GM15510 (cell line): ENCODE data around the gene OR51F2.

ENCODE experiments used
- POLR2A ChIP-seq: IDR thresholded peaks from 3 replicates; pipeline ENCODE4 v1.6.1; 2011; ENCODE audit warnings: borderline replicate concordance; ENCODE audit not compliant: insufficient read length; ENCODE audit errors: extremely low read depth

Gene OR51F2

DNA sequence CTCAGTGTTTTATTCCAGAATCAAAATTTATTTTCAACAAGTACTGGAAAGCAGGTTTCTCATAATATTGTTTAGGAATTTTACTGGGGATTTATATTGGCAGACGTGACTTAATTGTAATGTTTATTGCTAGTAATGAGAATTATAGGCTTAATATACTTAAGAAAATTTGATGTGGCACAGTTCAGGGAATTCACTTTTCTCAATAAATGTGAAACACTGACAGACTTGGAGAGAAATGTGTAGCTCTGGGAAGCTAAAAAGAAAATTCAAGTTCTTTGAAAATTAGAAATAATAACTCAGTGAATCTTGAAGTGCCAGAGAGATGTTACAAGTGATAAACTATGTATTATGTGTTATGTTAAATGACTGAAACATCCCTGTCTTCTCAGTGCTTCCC, at the start of gene OR51F2:
TSS of gene OR51F2 (plus strand) at position 301 of the 400 bp plus-strand sequence. CDS start 101 bp downstream, outside the sequence.
- TF ChIP-seq POLR2A, result no peak

DNA sequence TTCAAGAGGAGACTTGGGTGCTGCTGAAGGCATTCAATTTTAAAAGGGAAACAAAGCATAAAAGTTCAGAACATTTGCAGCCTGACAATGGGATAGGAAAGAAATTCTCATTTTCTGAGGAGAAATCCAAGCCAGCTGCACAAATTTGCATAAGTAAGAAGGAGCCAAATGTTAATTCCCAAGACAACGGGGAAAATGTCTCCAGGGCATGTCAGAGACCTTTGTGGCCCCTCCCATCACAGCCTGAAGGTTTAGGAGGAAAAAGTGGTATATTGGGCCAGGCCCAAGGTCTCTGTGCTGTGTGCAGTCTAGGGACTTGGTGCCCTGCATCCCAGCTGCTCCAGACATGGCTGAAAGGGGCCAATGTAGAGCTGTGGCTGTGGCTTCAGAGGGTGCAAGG, 38.7 kb upstream of the OR51F2 start:
- TF ChIP-seq POLR2A, result no peak

DNA sequence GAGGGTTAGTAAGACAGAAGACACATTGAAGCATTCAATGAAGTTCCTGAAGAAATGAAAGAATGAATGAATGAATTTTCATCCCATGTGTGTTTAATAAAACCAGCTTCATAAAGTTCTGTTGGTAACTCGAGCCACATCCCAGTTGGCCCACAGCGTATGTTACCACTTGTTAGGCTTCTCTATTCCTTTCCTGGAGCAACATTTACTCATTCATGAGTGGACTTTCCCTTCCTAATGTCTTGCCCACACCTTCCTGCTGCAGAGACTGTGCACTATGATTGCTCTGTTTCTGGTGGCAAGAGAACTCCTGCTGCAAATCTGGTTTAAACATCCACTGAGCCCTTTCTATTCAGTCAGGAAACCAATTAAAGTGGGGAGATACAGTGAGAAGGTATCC, 23.9 kb upstream of the OR51F2 start:
- TF ChIP-seq POLR2A, result no peak

DNA sequence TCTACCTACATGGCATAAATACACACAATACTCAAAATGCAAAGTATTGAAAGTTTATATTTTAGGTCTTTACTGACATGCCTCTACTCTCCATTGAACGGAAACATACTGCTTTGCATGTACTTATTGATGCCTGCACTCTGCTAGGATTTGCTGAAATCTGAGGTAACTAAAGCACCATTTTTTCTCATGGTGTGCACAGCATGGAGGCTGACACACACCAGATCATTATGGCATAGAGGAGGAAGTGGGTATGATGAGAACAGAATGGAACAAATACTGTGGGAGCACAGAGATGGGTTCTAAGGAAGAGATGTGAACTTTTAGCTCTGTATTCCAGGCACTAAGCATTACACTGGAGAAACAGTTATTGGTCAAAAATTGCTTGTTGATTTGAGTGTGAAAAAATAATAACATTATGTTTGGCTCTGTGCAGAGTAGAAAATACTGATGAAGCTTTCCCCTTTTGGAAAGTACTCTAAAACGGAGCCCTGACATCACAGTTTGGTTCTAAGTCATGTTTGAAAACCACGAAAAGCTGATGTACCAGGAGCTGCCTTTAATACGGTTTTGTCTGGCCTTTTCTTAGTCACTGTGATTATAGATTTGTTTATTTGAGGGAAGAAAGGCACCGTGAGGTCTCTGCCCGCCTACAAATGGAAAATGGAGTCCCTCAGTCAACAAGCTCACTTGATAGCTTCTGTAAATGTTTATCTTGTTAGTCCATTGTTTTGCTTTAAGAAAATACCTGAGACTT, 22.5 kb upstream of the OR51F2 start:
- no peak for TF ChIP-seq POLR2A

GRCh38 chr11:4804280-4804679, 16.8 kb upstream of the OR51F2 start, which contains the start of gene OR52R1:
OR52R1 (minus strand) TSS chr11:4804380; CDS start chr11:4804380, 0 bp downstream.
- no peak for TF ChIP-seq POLR2A

GRCh38 chr11:4808476-4808875, 12.6 kb upstream of the OR51F2 start:
- TF ChIP-seq POLR2A, result no peak

DNA sequence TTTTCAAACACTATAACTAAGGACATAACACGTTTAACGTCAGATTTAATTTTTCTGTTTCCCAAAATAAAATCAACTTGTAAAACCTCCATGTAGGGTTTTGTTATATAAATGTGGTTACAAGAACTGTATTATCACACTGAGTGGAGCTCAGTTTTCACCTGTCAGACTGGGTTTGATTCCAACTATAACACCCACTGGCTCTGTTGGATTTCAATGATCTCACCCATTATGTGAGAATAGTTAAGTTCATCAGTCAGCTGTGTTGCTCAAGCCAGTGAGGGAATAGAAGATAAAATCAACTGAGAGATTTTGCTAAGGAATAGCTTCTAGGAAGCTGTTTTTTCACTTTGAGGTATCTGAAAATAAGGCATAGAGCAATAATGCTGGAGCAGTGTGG, 11.9 kb upstream of the OR51F2 start:
- TF ChIP-seq POLR2A, result no peak

DNA sequence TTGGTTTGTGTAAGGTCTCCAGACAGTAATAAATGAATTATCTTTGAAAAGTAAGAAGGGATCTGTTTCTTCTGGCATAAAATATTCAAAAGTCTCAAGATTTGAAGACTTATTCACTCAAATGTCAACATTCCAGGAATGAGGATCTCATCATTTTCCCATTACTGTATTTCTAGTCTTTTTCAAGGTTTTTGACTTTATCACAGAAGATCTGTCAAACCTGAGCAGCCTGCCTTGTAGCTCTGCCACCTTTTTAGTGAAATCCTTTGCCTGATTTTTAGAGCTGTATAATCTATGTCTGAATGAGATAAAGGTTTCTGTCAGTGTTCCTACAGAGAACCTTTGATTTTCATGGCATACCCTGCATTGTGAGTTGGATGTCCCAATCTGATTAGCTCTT, 4.0 kb downstream of the OR51F2 start:
- TF ChIP-seq POLR2A, result no peak

- TF ChIP-seq POLR2A, result no peak
Measured at GRCh38 chr11:4826425-4826824, 5.3 kb downstream of the OR51F2 start.

DNA sequence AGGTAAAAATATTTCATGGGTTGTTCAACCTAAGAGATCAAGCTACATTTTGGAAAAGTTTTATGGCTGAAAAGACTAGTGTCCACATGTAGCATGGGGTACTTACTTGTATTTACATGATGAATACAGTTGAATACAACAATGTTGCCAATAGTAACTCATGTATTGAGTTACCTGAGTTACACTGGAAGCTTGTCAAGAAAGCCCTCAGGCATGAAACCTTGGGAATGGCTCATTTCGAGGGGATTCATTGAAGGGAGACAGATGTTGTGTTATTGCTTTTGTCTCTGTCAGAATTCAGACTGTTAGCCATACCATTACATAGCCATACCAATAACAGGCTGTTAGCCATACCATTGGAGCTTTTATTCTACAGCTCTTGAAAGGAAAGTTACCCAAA, 9.2 kb downstream of the OR51F2 start:
- TF ChIP-seq POLR2A, result no peak

GRCh38 chr11:4830909-4831308, 9.8 kb downstream of the OR51F2 start:
- TF ChIP-seq POLR2A, result no peak

GRCh38 chr11:4839851-4840549, 18.9 kb downstream of the OR51F2 start:
- TF ChIP-seq POLR2A, result no peak

DNA sequence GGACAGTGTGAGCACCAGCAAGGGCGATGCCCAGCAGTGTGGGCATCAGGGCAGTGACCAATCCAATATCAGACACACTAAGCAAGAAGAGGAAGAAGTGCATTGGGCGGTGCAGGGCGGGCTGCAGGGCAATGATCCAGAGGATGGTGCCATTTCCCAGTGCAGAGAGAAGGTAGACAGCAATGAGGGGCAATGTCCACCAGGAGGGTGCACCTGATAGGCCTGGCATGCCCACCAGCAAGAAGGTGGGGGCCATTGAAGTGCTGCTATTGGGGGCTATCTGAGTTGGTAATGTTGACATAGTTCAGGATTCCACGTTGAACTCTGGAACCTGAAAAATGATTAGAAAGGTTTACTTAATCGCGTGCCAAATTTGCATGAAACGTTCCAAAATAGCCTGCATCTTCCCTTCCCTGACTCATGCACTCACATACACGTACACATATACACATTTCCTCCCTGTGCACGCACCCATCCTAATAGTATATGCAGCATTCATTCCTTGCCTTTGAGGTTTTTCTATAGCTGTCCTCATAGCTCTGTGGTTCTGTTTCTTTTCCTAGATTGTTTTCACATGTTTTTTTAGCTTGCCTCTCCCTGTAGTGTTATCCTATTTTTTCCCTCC, 27.9 kb downstream of the OR51F2 start, which contains the start of gene OR51S1:
TSS of gene OR51S1 (minus strand) at position 301 of the 625 bp plus-strand sequence. CDS start at position 301, 0 bp downstream.
- no peak for TF ChIP-seq POLR2A

DNA sequence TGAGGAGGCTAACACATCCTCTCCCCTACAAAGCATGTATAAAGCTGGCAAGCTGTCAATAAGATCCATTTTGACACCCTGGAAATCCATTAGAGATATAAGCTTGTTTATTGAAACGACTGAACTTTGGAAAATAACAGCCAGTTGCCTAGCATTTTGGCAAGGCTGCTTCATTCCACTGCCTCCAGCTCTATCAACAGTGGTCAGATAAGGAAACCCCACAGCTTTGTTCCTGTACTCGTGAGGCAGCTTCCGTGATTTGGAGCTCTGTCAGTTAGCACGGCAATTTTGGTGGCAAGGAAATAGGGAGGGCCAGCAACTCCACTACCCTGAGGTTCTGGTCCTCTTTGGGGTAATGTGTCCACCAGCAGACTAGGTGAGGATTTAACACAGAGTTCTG, 29.9 kb downstream of the OR51F2 start:
- TF ChIP-seq POLR2A, result no peak
